ENCODE measurements around the gene MARVELD1.
"Not testable (repeated sequence)": the region's sequence is repeated elsewhere in the genome, so short reads cannot be mapped to it uniquely, and the experiment has no call there.

DNA sequence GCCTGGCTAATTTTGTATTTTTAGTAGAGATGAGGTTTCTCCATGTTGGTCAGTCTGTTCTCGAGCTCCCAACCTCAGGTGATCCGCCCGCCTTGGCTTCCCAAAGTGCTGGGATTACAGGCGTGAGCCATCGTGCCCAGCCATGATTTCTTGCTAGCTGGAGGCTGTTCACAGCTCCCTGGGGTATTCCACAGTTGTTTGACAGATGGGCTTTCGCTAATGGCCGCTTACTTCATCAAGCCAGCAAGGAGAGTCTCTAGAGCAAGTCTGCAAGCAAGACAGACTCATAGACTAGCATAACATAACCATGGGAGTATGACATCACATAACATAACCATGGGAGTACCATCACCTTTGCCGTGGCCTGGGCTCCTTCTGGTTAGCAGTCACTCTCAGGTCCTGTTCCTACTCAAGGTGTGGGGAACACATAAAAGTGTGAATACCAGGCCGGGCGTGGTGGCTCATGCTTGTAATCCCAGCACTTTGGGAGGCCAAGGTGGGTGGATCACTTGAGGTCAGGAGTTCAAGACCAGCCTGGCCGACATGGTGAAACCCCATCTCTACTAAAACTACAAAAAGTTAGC, 15.4 kb upstream of the MARVELD1 start:
- not testable (repeated sequence) for TF ChIP-seq POLR2A (IDR thresholded peaks at IDR 0.05; ENCODE audit: control extremely low read depth in 1 of 2, low read depth in 2 of 2, low read length in 2 of 2); PHF8 (conservative IDR thresholded peaks at IDR 0.05; ENCODE audit: low read depth, low read length); HDAC2 (IDR thresholded peaks at IDR 0.05; ENCODE audit: borderline replicate concordance in 1 of 2, low read depth in 2 of 2, low read length in 2 of 2); CBX8 (IDR thresholded peaks at IDR 0.05; ENCODE audit: borderline replicate concordance, low read depth, low read length)
